ENCODE data around the gene LYRM2. TPM values are rescaled to one million over a fixed set of nuclear protein-coding genes. Genes with fewer than 3 reads are reported as not detected.

Gene LYRM2
- total and polyA plus RNA-seq, 9 donors = 11.8 to 44.0 (median 26.2) TPM

DNA sequence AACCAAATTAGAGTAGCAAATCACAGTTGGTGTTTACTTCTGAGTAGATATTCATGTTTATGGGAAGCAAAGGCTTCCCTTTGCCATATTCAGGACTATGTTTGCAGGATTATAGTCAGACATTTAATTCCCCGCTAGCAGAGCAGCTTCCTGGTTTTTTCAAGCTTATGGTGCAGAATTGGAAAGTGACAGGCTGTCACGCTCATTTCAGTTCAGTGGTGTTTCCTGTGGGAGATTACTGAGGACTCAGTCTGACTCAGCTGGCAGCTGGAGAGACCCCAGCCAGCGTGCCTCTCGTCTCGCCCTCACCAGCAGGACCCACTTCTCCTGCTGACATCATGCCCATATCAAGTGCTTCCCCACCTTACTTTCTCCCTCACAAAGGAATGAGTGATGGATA, 85.1 kb downstream of the LYRM2 start:
- no peaks in the 10 kb centered on the region for H3K27me3 ChIP-seq
- H3K4me3 ChIP-seq = no peak overlapping the region
- intact Hi-C loops (cut with DNase I) = no loop called here
- H3K9me3 ChIP-seq = no peaks in the 10 kb centered on the region
- no peaks in the 10 kb centered on the region for H3K36me3 ChIP-seq
- DNase-seq = no peak
- peaks cover 3% of the 10 kb centered on the region for H3K4me1 ChIP-seq (ENCODE audit: insufficient read depth)
- 94 to 98% (median 95%) methylated on average over 5 of the region's 5 CpGs for WGBS, 3 donors
- TF ChIP-seq EP300 (IDR thresholded peaks at IDR 0.05) = no peak
- TF ChIP-seq, protein P1, sequence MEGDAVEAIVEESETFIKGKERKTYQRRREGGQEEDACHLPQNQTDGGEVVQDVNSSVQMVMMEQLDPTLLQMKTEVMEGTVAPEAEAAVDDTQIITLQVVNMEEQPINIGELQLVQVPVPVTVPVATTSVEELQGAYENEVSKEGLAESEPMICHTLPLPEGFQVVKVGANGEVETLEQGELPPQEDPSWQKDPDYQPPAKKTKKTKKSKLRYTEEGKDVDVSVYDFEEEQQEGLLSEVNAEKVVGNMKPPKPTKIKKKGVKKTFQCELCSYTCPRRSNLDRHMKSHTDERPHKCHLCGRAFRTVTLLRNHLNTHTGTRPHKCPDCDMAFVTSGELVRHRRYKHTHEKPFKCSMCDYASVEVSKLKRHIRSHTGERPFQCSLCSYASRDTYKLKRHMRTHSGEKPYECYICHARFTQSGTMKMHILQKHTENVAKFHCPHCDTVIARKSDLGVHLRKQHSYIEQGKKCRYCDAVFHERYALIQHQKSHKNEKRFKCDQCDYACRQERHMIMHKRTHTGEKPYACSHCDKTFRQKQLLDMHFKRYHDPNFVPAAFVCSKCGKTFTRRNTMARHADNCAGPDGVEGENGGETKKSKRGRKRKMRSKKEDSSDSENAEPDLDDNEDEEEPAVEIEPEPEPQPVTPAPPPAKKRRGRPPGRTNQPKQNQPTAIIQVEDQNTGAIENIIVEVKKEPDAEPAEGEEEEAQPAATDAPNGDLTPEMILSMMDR (IDR thresholded peaks at IDR 0.05) = no peak
- no peak overlapping the region for H3K27ac ChIP-seq

DNA sequence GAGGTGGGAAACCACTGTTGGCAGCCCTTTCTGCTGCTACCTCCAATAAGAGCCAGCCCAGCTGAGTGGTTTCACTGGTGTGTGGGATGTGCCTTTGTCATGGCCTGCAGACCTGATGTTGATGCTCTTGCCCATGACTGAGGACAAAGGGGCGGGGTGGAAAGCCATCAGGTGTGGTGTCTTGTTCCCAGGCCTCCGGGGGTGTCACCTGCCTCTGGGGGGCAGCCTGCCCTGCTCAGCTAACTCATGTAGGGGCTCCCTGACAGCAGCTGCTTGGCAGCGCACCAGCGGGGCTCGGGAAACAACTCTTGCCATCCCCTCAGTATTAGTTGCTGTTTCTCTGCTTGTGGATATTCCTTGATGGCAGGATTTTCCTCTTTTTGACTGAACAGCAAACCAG, 91.3 kb downstream of the LYRM2 start:
- H3K27ac ChIP-seq = no peak overlapping the region
- no peaks in the 10 kb centered on the region for H3K36me3 ChIP-seq
- WGBS, 3 donors = 85 to 91% (median 86%) methylated on average over 5 of the region's 5 CpGs
- intact Hi-C loops (cut with DNase I) = no loop called here
- no peak for DNase-seq
- no peaks in the 10 kb centered on the region for H3K9me3 ChIP-seq
- no peak overlapping the region for H3K4me3 ChIP-seq
- H3K27me3 ChIP-seq = no peaks in the 10 kb centered on the region
- peaks cover 3% of the 10 kb centered on the region for H3K4me1 ChIP-seq (ENCODE audit: insufficient read depth)
- no peak for TF ChIP-seq EP300 (IDR thresholded peaks at IDR 0.05)
- TF ChIP-seq, protein P1 (IDR thresholded peaks at IDR 0.05) = no peak
- TF ChIP-seq POLR2A (IDR thresholded peaks at IDR 0.05) = no peak

DNA sequence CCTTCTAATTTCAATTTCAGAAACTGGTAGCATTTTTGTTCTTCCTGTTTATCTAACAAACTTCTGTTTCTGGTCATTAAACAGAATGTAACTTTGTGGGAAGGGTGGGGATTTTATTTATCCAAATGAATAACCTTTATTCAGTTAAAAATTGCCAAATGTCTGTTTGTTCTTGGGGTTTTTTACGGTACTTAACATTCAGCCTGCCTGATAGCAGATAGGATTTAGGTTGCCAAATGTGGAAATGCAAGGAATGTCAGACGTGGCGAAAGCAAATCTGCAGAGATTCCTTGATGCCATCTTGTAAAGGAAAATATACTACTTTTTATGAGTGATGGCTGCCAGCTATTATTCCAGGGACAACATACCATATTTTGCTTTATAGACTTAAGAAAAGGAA, 95.7 kb downstream of the LYRM2 start:
- Histone ChIP-seq H3K4me3 (no peak overlapping the region), H3K27me3 (no peaks in the 10 kb centered on the region), H3K9me3 (no peaks in the 10 kb centered on the region), H3K27ac (no peak overlapping the region), H3K4me1 (ENCODE audit: insufficient read depth) (no peaks in the 10 kb centered on the region), H3K36me3 (no peaks in the 10 kb centered on the region)
- intact Hi-C loops (cut with DNase I) = no loop called here
- DNase-seq = no peak
- TF ChIP-seq POLR2A (IDR thresholded peaks at IDR 0.05) (no peak), EP300 (IDR thresholded peaks at IDR 0.05) (no peak)
- TF ChIP-seq, protein P1 (IDR thresholded peaks at IDR 0.05) = no peak
- 34 to 43% (median 42%) methylated on average over 3 of the region's 3 CpGs for WGBS, 3 donors

DNA sequence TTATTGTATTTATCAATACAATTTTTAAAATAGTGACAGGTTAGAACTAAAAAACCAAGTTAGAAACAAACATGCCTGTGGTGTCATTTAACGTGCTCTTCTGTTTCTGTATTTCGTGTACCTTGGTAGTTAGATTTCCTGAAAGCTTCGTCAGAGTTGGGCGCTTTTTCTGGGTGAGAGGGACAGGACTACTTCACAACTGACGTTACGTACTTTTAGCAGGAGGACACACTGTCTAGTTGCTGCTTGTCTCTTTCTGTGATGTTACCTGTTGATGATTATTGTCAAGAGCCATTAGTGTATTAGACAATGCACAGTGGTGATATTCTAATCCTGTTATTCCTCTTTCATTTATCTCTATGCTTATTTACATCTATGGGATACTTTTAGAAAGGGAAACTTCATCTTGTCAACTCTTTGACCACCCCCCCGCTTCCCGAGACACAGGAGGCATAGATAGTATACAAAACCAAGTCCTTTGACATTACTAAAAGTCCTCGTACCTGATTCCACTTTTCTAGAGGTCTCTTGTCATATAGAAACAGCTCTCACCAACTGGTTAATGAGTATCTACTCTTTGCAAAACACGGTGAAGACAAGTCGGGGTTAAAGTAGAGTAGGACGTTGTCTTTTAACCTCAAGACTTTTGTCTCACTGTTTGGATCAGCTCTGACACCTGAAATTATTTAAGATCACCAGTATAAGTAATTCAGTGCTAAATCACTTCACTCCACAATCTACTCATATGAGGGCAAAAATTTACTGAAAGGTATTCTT, 96.3 kb downstream of the LYRM2 start:
- no peaks in the 10 kb centered on the region for H3K9me3 ChIP-seq
- no peak overlapping the region for H3K27ac ChIP-seq
- H3K4me1 ChIP-seq (ENCODE audit: insufficient read depth) = no peaks in the 10 kb centered on the region
- H3K27me3 ChIP-seq = no peaks in the 10 kb centered on the region
- intact Hi-C loops (cut with DNase I) = no loop called here
- H3K36me3 ChIP-seq = no peaks in the 10 kb centered on the region
- DNase-seq = no peak
- WGBS, 3 donors = 89 to 90% (median 89%) methylated on average over 12 of the region's 12 CpGs
- TF ChIP-seq POLR2A (IDR thresholded peaks at IDR 0.05) (no peak), EP300 (IDR thresholded peaks at IDR 0.05) (no peak)
- TF ChIP-seq, protein P1 (IDR thresholded peaks at IDR 0.05) = no peak
- H3K4me3 ChIP-seq = no peak overlapping the region

Data from ovary (tissue), 9 donors.